GM21723 (cell line): ENCODE results near the gene ZNF236.
A peak's percentile ranks its signal among the peaks of the same experiment; 100 is the strongest.
"Not testable (repeated sequence)": the region's sequence is repeated elsewhere in the genome, so short reads cannot be mapped to it uniquely, and the experiment has no call there.

Source experiments
- ATAC-seq: cut with Tn5 transposase; IDR thresholded peaks from one replicate; pipeline ENCODE4 v1.9.1; 2021; ENCODE audit warnings: mild to moderate bottlenecking, moderate library complexity; ENCODE audit not compliant: unreplicated experiment

ZNF236 gene

DNA sequence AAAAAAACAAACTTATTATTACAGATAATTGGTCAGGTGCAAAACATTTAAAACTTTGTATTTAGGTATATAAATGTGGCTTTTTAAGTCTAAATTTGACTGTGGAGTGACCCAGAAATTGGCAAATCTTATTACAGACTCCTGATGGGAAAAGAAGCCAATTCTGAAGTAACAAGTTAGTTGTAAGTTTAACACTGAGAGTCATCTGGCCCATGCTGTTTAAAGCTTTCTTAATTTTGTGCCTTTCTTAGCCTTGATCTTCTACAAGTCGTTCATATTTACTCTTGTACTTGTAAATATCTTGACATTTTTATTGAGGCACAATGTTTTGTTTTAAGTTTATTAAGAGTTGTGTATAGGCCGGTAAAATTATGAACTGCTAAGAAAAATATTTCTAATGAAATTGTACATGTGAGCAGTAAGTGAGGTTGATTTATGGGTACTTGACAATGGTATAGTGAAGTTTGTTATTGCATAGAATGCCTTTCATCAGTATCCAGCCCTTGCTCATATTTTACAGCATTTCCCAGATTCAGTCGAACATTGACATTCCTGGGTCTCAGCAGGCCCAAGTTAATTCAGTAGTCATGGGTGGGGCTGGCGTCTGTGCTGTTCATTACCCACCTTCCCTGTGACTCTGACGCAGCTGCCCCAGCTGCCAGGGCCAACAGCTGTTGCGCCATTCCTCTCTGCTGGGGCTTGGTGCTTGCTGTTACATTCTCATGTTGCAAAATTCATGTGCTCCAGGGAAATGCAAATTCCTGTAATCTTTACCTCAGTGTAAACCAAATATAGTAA lies 121.4 kb downstream of the ZNF236 start:
- no peak for ATAC-seq

DNA sequence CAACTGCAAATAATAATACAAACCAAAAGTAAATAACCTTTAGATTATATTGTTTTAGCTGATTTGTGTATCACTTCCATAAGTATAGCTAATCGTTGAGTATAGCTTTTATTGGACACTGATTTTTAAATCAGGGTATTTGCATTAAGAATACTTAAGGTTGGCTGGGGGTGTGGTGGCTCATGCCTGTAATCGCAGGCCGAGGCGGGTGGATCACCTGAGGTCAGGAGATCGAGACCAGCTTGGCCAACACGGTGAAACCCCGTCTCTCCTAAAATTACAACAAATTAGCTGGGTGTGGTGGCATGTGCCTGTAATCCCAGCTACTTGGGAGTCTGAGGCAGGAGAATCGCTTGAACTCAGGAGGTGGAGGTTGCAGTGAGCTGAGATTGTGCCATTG lies 122.0 kb downstream of the ZNF236 start:
- ATAC-seq: not testable (repeated sequence)

DNA sequence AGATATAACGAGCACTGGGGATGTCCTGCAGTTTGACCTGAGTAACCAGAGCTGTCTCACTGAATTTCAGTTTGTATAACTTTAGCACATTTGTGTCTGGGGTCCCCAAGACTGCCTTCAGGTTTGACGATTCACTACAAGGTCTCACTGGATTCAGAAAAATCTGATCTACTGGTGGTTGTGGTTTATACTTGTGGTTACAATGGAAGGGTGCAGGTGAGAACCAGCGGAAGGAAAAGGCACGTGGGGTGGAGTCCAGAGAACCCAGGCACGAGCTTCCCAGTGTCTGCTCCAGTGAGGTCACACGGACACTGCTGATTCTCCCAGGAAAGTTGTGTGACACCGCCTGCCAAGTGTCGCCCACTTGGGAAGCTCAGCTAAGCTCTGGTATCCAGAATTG lies 126.0 kb downstream of the ZNF236 start:
- no peak for ATAC-seq

DNA sequence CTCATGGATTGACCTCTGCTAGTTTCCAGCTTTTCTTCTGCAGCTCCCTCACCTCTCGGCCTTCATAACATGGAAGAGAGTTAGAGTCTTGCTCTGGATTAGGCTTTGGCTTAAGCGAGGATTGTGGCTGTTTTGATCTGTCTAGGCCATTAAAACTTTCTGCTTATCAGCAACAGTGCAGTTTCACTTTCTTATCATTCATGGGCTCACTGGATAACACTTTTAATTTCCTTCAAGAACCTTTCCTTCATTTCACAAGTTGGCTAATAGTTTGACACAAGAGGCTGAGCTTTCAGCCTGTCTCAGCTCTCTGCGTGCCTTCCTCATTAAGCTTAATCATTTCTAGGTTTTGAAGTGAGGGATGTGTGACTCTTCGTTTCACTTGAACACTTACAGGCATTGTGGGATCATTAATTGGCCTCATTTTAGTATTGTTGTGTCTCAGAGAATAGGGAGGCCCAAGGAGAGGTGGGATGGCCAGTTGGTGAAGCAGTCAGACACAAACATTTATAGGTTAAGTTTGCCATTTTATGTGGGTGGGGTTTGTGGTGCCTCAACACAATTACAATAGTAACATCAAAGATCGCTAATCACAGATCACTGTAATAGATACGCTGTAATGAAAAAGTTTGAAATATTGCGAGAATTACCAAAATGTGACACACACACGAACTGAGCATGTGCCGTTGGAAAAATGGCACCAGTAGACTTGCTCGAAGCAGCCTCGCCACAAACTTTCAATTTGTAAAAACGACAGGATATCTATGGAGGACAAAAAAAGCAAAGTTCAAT lies 129.3 kb downstream of the ZNF236 start:
- no peak for ATAC-seq

DNA sequence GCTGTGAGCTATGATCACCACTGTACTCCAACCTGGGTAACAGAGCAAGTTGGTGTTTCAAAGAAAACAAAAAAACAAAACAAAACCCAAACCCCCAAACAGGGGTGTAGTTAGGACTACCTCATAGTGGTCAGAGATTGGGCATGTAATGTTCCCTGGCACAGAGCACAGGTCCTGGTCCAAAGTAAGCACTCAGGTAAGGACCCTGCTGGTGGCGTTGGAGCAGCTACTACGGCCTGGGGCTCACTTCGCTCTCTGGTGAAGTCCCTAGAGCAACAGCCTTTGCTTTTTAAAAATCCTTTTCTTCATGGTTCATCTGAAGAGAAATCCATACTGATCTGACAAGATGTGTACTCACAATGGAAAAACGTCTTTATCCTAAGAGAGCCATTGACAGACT lies 130.4 kb downstream of the ZNF236 start:
- ATAC-seq: no peak

DNA sequence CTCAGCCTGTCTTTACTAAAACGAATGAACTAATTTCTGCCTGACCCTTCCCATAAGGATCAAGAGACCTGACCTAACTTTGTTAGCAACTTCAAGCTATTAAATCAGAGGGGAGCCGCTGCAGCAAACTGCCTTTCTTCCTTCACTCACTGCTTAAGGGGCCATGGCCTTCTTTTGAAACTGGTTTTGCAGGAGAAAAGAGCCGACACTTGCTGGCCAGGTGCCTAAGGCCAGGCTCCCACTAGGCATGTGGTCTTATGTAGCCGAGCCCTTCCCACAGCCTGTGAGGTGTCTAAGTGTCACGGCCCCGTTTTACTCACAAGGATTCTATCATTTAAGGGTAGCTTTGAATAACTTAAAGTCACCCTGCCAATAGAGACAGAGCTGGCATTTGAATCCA lies 130.8 kb downstream of the ZNF236 start:
- no peak for ATAC-seq

DNA sequence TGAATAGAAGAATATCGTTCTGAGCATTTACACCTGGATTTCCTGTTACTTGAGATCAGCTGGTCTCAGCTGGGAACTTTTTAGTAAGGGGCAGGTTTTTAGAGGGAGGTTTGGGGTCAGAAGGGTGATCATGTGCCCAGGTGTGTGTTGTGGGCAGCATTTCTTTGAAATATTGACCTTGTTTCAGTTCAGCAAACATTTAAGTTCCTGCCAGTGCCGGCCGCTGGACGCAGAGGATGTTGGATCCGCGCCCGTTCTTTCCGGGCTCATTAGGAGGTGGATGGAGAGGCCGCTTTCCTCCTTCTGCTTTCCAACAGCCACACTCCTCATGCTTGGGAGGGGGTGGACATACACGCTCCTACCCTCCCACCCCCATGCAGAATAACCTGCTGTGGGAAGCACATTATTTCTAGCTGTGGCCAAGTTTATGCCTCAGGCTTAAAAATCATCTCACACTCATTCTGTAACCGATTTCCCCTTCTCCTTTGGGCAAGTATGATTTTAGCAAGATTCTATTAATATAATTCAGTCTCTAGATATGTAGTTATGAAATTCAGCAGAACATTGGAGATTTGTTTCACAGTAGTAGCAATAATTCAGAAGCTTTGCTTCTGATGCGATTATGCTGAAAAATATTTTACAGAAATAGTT lies 131.4 kb downstream of the ZNF236 start:
- ATAC-seq: no peak

DNA sequence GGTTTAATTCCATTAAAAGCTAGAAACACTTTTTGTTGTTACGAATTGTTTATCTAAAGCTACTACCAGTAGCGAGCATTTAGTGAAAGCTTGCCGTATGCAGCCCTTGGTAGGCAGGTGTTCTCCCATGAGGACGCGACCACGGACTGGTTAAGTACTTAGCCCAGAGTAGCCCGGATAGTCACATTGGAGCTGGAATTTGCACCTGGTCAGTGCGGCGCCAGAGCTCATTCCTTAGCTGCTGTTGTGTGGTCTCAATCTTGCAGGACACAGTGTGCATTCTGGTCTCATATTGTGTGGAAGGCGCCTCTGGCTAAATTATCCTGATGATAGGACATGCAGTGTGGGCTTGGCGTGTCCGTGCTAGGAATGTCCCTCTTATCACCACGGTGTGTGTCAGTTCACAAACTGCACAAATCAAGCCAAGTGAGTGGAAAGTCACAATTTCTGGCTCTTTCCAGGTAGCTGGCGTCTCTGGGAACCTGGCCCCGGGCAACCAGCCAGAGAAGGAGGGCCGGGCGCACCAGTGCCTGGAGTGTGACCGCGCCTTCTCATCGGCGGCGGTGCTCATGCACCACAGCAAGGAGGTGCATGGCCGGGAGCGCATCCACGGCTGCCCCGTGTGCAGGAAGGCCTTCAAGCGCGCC lies 133.3 kb downstream of the ZNF236 start:
- no peak for ATAC-seq

DNA sequence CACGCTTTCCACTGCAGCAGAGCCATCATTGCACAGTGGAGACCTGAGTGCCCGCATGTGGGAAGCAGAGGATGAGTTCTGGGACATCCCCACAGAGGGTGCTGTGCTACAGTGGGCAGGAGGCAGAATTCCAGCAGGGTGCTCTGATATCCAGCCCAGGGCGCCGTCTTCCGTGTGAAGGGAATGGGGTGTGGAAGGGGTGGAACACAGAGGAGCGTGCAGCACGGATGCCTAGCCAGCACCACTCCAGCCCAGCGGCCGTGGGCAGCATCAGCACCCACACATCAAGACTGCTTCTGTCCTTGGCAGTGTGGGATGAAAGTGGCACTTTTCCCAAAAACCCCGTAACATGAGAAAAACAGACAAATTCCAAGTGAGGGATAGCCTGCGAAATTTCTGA lies 134.3 kb downstream of the ZNF236 start:
- no peak for ATAC-seq

DNA sequence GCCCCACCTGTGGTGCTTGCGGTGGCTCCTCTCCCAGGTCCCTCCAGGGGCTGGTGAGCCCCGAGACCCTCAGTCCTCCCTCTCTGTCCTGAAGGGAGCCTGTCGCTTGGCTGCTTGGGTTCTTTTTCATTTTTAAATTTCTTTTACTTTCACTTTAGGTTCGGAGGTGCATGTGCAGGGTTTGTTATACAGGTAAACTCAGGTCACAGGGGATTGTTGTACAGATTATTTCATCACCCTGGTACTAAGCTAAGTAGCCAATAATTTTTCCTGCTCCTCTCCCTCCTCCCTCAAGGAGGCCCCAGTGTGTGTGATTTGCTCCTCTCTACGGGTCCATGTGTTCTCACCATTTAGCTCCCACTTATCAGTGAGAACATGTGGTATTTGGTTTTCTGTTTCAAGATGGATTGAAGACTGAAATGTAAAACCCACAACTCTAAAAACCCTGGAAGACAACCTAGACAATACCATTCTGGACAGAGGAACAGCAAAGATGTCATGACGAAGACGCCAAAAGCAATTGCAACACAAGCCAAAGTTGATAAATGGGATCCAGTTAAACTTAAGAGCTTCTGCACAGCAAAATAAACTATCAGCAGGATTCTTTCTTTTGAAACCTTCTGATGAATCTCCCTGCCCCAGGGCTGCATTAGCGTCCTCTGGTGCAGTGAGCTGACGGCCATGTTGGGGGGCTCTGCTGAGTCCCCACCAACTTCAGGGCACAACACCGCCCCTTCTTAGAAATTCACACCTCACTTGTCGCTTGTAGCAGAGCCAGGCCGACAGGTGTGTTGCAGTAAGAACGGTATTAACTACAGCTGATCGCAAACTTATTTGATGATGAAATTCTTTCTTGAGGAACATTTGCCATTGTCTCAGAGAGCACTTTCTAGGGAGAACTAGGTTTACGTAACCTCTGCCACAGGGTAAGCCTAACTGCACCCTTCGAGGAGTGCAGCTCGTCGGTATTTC lies 135.3 kb downstream of the ZNF236 start:
- no peak for ATAC-seq

DNA sequence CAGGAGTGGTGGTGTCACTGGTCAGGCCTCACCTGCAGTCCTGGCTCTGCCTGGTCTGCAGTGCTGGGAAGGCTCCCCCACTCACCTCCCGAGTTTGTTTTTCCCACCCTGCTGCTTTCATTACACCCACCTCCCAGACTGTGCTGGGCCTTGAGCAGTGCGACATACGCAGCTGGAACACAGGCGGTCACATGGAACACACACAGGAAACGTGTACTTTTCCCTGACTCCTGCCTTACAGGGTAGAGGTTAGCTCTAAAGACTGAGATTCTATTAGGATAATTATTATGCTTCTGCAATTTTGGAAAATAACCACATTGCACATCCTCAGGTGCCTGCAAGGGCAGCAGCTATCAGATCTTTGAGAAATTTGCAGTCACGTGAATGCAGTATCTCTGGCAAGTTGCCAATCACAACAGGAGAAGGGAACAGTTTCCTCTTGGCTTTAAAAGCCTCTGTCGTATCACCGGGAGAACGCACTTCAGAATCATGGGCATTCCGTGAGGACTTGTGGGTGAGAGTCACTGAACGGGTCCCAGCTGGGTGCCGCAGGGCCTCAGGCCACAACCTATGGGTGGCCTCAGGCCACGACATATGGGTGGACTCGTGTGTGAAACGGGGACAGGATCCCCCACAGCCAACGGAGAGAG lies 136.5 kb downstream of the ZNF236 start:
- ATAC-seq: no peak

DNA sequence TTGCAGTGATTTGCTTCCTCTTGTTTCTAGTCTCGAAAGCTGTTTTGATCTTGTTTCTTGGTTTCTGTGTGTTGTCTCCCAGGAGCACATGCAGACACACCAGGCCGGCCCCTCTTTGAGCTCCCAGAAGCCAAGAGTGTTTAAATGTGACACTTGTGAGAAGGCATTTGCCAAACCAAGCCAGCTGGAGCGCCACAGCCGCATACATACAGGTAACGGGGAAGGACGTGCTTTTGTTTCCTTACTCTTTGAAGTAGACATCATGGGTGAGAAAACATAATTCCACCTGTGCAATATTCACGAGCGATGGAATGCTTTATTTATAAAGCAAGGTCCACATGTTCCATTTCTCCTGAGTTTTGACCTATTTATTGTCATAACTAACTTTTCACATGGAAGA lies 137.2 kb downstream of the ZNF236 start:
- ATAC-seq: no peak

DNA sequence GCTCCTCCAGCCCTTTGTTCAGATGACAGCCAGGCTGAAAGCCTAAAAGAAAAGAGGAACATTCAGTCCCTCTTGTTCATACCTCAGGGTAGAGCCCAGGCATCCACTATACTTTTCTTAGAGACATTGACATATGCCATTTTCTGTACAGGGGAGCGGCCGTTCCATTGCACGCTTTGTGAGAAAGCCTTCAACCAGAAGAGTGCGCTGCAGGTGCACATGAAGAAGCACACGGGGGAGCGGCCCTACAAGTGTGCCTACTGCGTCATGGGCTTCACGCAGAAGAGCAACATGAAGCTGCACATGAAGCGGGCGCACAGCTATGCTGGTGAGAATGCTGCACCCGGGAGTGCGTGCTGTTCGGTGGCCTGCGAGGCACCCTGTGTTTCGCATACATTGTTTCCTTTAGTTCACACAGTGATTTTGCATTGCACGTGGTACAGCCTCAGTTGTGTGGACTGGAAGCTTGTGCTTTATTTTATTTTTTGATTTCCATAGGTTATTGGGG lies 138.2 kb downstream of the ZNF236 start:
- ATAC-seq: no peak

DNA sequence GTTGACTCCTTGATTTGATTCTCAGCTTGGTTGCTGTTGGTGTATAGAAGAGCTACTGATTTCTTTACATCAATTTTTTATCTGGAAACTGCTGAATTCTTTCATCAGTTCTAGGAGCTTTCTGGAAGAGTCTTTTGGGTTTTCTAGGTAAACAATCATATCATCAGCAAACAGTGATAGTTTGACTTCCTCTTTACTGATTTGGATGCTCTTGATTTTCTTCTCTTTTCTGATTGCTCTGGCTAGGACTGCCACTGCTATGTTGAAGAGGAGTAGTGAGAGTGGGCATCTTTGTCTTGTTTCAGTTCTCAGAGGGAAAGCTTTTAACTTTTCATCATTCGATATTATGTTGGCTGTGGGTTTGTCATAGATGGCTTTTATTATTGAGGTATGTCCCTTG lies 140.5 kb downstream of the ZNF236 start:
- ATAC-seq: no peak

DNA sequence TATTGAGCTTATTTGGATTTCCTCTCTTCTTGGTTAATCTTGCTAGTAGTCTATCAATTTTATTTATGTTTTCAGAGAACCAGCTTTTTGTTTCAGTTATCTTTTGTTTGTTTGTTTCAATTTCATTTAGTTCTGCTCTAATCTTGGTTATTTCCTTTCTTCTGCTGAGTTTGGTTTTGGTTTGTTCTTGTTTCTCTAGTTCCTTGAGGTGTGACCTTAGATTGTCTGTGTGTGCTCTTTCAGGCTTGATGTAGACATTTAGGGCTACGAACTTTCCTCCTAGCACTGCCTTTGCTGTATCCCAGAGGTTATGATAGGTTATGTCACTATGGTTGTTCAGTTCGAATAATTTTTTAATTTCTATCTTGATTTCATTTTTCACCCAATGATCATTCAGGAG lies 141.6 kb downstream of the ZNF236 start:
- ATAC-seq: peak; percentile 74

DNA sequence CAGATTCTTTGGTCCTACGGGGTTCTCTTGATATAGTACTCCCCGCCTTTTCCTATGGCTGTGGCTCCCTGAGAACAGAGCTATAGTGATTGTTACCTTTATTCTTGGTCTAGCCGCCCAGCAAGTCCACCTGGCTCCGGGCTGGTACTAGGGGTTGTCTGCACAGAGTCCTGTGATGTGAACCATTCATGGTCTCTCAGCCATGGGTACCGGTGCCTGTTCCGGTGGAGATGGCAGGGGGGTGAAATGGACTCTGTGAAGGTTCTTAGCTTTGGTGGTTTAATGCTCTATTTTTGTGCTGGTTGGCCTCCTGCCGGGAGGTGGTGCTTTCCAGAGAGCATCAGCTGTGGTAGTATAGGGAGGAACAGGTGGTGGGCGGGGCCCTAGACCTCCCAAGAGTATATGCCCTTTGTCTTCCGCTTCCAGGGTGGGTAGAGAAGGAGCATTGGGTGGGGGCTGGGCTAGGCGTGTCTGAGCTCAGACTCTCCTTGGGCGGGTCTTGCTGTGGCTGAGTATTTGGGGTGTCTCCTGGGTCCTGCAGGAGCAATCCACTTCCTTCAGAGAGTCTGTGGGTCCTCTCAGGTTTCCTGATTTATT lies 143.3 kb downstream of the ZNF236 start:
- ATAC-seq: peak; percentile 45

DNA sequence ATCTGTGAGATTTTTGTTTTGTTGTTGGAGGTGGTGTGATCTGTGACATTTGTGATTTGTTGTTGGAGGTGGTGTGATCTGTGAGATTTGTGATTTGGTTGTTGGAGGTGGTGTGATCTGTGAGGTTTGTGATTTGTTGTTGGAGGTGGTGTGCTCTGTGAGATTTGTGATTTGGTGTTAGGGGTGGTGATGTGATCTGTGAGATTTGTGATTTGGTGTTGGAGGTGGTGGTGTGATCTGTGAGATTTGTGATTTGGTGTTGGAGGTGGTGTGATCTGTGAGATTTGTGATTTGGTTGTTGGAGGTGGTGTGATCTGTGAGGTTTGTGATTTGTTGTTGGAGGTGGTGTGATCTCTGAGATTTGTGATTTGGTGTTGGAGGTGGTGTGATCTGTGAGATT lies 144.9 kb downstream of the ZNF236 start:
- not testable (repeated sequence) for ATAC-seq

DNA sequence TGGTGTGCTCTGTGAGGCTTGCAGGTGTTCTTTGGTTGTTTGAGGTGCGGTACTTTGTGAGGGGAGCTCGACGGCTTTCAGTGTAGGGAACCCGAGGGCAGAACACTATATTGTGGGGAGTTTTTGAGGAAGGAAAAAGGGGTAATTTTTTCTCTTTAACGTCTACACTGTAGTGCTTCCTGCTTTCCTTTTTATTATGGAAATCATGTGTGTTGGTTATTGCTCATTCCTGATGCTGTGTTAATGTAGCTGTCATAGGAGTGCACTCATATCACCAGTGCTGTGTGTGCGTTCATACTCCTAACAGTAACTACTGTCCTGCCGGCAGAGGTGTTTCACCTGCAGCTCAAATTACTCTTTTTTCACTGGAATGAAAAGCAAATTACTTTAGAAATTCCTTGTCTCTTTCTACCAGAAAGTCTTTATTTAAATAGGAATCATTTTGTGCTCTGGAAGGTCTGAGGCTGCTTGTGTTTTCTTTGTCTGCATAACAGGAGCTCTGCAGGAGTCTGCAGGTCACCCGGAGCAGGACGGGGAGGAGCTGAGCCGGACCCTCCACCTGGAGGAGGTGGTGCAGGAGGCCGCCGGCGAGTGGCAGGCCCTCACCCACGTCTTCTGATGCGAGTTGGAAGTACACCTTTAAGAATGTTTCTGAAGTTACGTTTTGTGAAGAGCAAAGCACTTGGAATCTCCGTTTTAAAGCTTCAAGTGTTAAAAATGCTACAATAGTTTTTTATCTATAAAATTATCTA lies 145.5 kb downstream of the ZNF236 start:
- no peak for ATAC-seq
